Mesodermal cell (in vitro differentiated cells): ENCODE measurements around the gene CHCHD3.

Experiments used
- H3K27ac ChIP-seq: 2 replicates; pipeline ENCODE4 v1.7.0; 2013; ENCODE audit warnings: mild to moderate bottlenecking, low read depth, low read length, moderate library complexity; ENCODE audit not compliant: severe bottlenecking
- H3K36me3 ChIP-seq: 2 replicates; pipeline ENCODE4 v1.7.1; 2013; ENCODE audit warnings: mild to moderate bottlenecking, low read length, moderate library complexity; ENCODE audit not compliant: control insufficient read depth, insufficient read depth
- H3K4me1 ChIP-seq: one replicate; pipeline ENCODE4 v1.7.1; 2013; ENCODE audit warnings: mild to moderate bottlenecking, low read length; ENCODE audit not compliant: insufficient read depth, control insufficient read depth, poor library complexity, severe bottlenecking
- H3K4me3 ChIP-seq: 2 replicates; pipeline ENCODE4 v1.7.0; 2013; ENCODE audit warnings: low read length, control low read depth, mild to moderate bottlenecking; ENCODE audit not compliant: insufficient read depth, poor library complexity, severe bottlenecking; ENCODE audit errors: extremely low read depth
- H3K9me3 ChIP-seq: 2 replicates; pipeline ENCODE4 v1.7.1; 2013; ENCODE audit warnings: mild to moderate bottlenecking, low read length, moderate library complexity; ENCODE audit not compliant: control insufficient read depth
- WGBS, 2 experiments: methylation state at CpG; one replicate each; pipeline ENCODE4 v1.1.5; 2013; ENCODE audit warnings: missing lambda C conversion rate in 2 of 2; ENCODE audit not compliant: insufficient coverage in 2 of 2; 5-methylcytosine and 5-hydroxymethylcytosine counted together

The CHCHD3 gene

GRCh38 chr7:133112335-133112734 is 30.4 kb upstream of the CHCHD3 start:
- 79 to 100% methylated on average over 1 to 2 of the region's 3 CpGs for WGBS, 2 experiments
- H3K4me3 ChIP-seq = no peak overlapping the region
- no peaks in the 10 kb centered on the region for H3K4me1 ChIP-seq
- no peaks in the 10 kb centered on the region for H3K36me3 ChIP-seq
- peaks cover 20% of the 10 kb centered on the region for H3K9me3 ChIP-seq
- no peak overlapping the region for H3K27ac ChIP-seq

GRCh38 chr7:133110312-133110711 is 28.4 kb upstream of the CHCHD3 start:
- no peaks in the 10 kb centered on the region for H3K4me1 ChIP-seq
- WGBS, 2 experiments = no CpG with 5 or more reads among the region's 4 CpGs
- no peak overlapping the region for H3K4me3 ChIP-seq
- H3K27ac ChIP-seq = no peak overlapping the region
- no peaks in the 10 kb centered on the region for H3K36me3 ChIP-seq
- peaks cover 20% of the 10 kb centered on the region for H3K9me3 ChIP-seq

DNA sequence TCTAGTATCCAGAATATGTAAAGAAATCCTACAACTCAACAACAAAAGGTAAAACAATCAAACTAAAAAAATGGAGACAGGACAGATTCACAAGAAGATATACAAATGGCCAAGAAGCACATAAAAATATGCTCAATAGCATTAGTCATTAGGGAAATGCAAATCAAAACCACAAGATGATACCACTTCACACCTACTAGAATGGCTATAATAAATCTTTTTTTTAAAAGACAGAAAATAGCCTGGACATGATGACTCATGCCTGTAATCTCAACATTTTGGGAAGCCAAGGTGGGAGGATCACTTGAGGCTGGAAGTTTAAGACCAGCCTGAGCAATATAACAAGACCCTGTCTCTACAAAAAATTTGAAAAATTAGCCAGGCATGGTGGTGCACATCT is 27.9 kb upstream of the CHCHD3 start:
- no peak overlapping the region for H3K4me3 ChIP-seq
- H3K4me1 ChIP-seq = no peaks in the 10 kb centered on the region
- peaks cover 20% of the 10 kb centered on the region for H3K9me3 ChIP-seq
- no peaks in the 10 kb centered on the region for H3K36me3 ChIP-seq
- no peak overlapping the region for H3K27ac ChIP-seq

DNA sequence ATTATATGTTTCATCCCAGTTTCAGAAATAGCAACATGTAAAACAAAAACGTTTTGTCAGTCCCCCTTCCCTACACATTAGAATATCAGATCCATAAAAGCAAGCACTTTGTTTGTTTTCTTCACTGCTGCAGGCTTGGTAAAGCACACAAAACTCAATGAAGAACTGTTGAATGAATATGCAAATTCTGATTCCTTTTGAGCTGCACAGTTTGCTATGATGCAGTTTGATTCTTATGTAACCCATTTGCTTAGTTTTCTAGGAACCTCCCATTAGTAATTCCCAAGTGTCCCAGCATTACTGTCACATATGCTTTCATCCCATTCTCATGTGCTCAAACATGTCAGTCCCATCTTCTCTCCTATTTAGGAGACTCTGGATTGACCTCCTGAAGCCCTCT is 26.1 kb upstream of the CHCHD3 start:
- H3K9me3 ChIP-seq = peaks cover 20% of the 10 kb centered on the region
- no peaks in the 10 kb centered on the region for H3K36me3 ChIP-seq
- 33 to 67% methylated on average over 1 of the region's 1 CpG for WGBS, 2 experiments
- no peaks in the 10 kb centered on the region for H3K4me1 ChIP-seq
- H3K4me3 ChIP-seq = no peak overlapping the region
- H3K27ac ChIP-seq = no peak overlapping the region

GRCh38 chr7:133102276-133103060 is 20.6 kb upstream of the CHCHD3 start:
- WGBS, 2 experiments = 86 to 93% methylated on average over 4 to 5 of the region's 6 CpGs
- Histone ChIP-seq H3K9me3 (no peaks in the 10 kb centered on the region), H3K4me1 (no peaks in the 10 kb centered on the region), H3K27ac (no peak overlapping the region), H3K4me3 (no peak overlapping the region), H3K36me3 (no peaks in the 10 kb centered on the region)

GRCh38 chr7:133099633-133100286 is 17.9 kb upstream of the CHCHD3 start:
- no peaks in the 10 kb centered on the region for H3K36me3 ChIP-seq
- no peak overlapping the region for H3K27ac ChIP-seq
- H3K9me3 ChIP-seq = no peaks in the 10 kb centered on the region
- no peak overlapping the region for H3K4me3 ChIP-seq
- 91 to 100% methylated on average over 1 of the region's 3 CpGs for WGBS, 2 experiments
- H3K4me1 ChIP-seq = no peaks in the 10 kb centered on the region

DNA sequence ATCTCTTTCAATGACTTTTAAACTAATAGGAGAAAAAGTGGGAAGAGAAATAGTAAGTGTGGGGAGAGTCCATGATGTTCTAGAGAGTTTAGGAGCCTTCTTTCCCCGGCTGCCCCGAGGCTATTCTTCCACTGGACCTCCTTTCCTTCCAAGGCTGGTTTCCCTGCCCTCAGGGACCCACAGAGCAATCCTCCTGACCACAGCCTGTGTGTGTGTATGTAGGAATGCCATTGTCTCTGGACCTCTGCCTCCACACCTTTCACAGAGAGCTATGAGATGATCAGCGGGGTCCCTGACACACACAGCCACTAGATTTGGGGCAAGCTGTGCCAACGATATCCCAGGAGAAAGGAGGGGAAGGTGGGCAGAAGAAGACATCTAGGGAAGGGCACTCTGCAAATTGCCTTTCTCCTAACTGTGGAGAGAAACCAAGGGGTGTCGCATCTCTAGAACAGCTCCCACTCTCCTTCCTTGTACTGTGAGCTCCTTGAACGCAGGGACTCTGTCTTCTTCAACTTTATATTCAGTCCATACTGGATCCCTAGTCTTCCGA is 13.3 kb upstream of the CHCHD3 start:
- Histone ChIP-seq H3K9me3 (no peaks in the 10 kb centered on the region), H3K27ac (no peak overlapping the region), H3K36me3 (no peaks in the 10 kb centered on the region), H3K4me3 (no peak overlapping the region), H3K4me1 (no peaks in the 10 kb centered on the region)
- 75 to 83% methylated on average over 1 to 2 of the region's 7 CpGs for WGBS, 2 experiments

GRCh38 chr7:133091943-133092464 is 10.1 kb upstream of the CHCHD3 start:
- Histone ChIP-seq H3K4me1 (no peaks in the 10 kb centered on the region), H3K9me3 (no peaks in the 10 kb centered on the region), H3K36me3 (no peaks in the 10 kb centered on the region), H3K27ac (no peak overlapping the region), H3K4me3 (no peak overlapping the region)
- WGBS, 2 experiments = 81 to 82% methylated on average over 2 to 3 of the region's 3 CpGs

DNA sequence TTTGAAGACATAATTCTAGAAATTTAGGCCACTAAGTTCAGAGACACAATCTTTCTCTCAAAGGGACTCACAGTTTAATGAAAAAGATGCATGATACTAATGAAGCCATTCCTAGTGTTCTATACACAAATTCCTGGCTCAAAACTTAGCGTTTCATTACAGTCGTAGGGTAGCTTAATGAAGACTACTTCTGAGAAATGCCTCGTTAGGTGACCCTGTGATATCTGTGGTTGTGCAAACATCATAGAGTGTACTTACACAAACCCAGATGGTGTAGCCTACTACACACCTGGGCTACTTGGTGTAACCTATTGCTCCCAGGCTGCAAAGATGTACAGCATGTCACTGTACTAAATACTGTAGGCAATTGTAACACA is 488 bp upstream of the CHCHD3 start:
- peaks cover 14% of the 10 kb centered on the region for H3K36me3 ChIP-seq
- no peaks in the 10 kb centered on the region for H3K4me1 ChIP-seq
- no peak overlapping the region for H3K27ac ChIP-seq
- H3K9me3 ChIP-seq = no peaks in the 10 kb centered on the region
- 90 to 100% methylated on average over 2 to 3 of the region's 3 CpGs for WGBS, 2 experiments
- no peak overlapping the region for H3K4me3 ChIP-seq

GRCh38 chr7:133081119-133081598 is 731 bp downstream of the CHCHD3 start:
- Histone ChIP-seq H3K27ac (peak overlapping the region; percentile 80), H3K9me3 (no peaks in the 10 kb centered on the region), H3K4me1 (no peaks in the 10 kb centered on the region), H3K4me3 (peak overlapping the region; percentile 83), H3K36me3 (peaks cover 18% of the 10 kb centered on the region)
- WGBS, 2 experiments = 5 to 6% methylated on average over 3 to 7 of the region's 8 CpGs

- 90 to 92% methylated on average over 3 of the region's 5 CpGs for WGBS, 2 experiments
- H3K4me1 ChIP-seq = no peaks in the 10 kb centered on the region
- H3K4me3 ChIP-seq = no peak overlapping the region
- peaks cover 28% of the 10 kb centered on the region for H3K36me3 ChIP-seq
- H3K9me3 ChIP-seq = no peaks in the 10 kb centered on the region
- no peak overlapping the region for H3K27ac ChIP-seq
These were observed 2.6 kb downstream of the CHCHD3 start for GRCh38 chr7:133079296-133079695.
